ENCODE results near the gene TMEM25.

DNA sequence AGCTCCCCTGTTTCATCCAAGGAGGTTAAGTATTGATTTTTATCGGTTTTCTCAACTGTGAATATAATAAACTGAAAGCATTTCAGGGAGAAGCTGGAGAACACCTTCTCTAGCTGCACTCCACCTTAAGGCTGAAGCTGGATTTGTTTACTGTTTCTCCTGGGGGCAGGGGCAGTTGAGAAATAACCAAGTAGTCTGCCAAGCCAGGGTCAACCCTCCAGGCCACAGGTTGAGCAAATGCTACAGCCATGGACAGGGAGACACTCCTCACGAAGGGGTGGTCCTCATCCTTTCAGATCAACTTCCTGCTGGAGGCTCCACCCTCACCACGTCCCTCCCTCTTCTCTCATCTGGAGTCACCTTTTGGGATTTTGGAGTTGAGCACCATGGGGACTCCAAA is 3.9 kb upstream of the TMEM25 start, which contains the start of gene TTC36:
- TF ChIP-seq, protein P1, sequence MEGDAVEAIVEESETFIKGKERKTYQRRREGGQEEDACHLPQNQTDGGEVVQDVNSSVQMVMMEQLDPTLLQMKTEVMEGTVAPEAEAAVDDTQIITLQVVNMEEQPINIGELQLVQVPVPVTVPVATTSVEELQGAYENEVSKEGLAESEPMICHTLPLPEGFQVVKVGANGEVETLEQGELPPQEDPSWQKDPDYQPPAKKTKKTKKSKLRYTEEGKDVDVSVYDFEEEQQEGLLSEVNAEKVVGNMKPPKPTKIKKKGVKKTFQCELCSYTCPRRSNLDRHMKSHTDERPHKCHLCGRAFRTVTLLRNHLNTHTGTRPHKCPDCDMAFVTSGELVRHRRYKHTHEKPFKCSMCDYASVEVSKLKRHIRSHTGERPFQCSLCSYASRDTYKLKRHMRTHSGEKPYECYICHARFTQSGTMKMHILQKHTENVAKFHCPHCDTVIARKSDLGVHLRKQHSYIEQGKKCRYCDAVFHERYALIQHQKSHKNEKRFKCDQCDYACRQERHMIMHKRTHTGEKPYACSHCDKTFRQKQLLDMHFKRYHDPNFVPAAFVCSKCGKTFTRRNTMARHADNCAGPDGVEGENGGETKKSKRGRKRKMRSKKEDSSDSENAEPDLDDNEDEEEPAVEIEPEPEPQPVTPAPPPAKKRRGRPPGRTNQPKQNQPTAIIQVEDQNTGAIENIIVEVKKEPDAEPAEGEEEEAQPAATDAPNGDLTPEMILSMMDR (conservative IDR thresholded peaks at IDR 0.05 in 1 of 2, IDR thresholded peaks at IDR 0.05 in 1 of 2; ENCODE audit: extremely low read depth in 1 of 2, insufficient read depth in 1 of 2, low read depth in 1 of 2, low read length in 2 of 2): no peak
- TF ChIP-seq EZH2 (IDR thresholded peaks at IDR 0.05; ENCODE audit: borderline replicate concordance, low read length): no peak

All from mammary epithelial cell (primary cell).